HG03460 (cell line): ENCODE results near the gene RBCK1.

ENCODE experiments used
- ATAC-seq: cut with Tn5 transposase; IDR thresholded peaks from one replicate; pipeline ENCODE4 v1.9.1; 2021; ENCODE audit not compliant: unreplicated experiment

The RBCK1 gene

DNA sequence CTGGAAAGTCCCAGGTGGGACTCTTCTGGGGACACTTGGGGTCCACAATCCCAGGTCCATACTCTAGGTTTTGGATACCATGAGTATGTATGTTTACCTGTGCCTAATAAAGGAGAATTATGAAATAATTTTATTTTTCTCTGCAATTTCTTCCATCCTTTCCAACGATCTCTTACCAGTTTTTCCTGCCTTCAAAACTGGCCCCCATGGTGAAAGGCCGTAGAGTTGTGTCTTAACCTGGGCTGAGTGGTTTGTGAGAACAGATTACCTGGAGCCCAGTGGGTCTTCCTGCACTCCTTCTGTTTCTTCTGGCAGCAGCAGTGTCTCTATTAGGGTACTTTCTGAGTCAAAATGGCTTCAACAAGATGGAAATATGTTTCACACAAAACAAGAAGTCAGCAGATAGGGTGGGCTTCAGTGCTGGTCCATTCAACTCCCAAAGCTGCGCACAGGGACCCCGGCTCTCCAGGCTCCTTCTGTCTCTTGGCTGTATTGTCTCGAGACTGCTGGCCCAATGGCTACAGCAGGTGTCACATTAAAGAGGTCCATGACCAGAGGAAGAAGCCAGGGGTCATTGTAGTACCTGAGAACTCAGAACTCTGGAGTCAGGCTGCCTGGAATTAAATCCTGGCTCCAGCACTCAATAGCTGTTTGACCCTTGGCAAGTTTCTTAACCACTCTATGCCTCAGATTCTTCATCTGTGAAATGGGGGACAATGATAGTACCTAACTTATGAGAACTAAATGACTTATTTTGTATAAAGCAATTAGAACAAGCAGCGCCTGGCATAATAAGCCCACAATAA is 10.5 kb upstream of the RBCK1 start:
- no peak for ATAC-seq

- no peak for ATAC-seq
Observed at GRCh38 chr20:399182-399707, 8.9 kb upstream of the RBCK1 start.

GRCh38 chr20:400128-400453 is 8.0 kb upstream of the RBCK1 start:
- no peak for ATAC-seq

- no peak for ATAC-seq
Observed at GRCh38 chr20:400454-401275, 7.4 kb upstream of the RBCK1 start.

DNA sequence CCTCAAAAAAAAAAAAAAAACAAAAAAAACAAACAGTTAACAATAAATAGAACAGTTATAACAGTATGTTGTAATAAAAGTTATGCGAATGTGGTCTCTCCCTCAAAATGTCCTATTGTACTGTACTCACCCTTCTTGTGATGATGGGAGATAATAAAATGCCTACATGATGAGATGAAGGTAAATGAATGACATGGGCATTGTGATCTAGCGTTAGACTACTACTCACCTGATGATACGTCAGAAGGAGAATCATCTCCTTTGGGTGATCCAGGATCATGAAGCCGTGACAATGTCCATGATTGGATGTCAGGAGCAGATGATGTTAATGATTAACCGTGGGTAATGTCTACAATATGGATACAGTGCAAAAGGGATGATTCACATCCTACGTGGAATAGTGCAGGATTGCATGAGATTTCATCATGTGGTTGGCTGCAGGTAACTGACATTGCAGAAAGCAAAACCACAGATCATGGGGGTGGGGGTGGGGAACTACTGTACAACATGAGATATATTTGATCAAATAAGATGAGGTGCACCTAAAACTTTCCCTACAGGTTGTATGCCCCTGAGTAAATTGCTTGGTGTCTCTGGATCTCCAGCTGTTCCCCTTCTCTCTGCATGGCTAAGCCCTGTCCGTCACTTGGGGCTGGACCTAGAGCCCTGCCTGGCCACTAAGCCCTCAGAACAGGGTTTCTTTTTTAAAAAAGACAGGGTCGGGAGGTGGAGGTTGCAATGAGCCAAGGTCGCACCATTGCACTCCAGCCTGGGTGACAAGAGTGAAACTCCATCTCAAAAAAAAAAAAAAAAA is 6.2 kb upstream of the RBCK1 start:
- ATAC-seq = no peak

DNA sequence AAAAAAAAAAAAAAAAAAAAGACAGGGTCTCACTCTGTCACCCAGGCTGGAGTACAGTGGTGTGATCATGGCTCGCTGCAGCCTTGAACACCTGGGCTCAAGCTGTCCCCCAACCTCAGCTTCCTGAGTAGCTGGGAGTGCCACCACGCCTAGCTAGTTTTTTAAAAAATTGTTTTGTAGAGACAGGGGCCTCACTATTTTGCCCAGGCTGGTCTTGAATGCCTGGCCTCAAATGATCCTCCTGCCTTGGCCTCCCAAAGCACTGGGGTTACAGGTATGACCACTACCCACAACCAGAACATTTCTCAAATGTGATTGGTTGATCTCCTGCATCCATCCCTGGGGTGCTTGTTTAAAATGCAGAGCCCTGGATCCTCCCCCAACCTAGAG is 5.6 kb upstream of the RBCK1 start:
- no peak for ATAC-seq

- ATAC-seq = no peak
Observed at GRCh38 chr20:402898-403581, 5.1 kb upstream of the RBCK1 start.

- ATAC-seq = no peak
Observed at GRCh38 chr20:403582-403957, 4.5 kb upstream of the RBCK1 start.

- ATAC-seq = no peak
Observed at GRCh38 chr20:404088-404487, 4.0 kb upstream of the RBCK1 start.

DNA sequence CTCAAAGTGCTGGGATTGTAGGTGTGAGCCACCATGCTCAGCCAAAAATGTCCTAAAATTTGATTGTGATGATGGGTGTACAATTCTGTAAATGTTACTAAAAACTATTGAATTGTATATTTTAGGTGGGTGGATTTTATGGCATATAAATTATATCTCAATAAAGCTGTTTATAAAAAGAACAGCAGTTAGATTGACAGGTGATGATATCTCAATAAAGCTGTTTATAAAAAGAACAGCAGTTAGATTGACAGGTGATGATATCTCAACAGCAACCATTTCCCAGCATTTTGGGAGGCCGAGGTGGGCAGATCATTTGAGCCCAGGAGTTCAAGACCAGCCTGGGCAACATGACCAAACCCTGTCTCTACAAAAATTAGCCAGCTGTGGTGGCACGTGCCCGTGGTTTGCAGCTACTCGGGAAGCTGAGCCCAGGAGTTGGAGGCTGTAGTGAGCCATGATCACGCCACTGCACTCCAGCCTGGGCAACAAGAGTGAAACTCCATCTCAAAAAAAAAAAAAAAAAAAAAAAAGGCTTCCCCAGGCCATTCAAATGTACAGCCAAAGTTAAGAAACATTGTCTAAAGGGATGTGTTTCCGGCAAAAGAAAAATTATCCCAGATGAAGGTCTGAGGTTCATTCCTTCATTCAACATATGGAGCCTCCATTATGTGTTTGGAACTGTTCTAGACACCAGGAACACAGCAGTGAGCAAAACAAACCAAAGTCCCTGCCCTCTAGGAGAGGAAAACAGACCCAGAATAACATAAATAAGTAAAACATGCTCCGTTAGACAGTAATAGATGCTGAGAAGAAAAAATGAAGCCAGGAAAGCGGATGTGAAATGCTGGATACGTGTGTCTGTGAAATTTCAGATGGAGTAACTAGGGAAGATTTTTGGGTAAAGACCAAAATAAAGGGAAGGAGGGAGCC is 1.6 kb upstream of the RBCK1 start:
- ATAC-seq = no peak

GRCh38 chr20:407133-407952 is 756 bp upstream of the RBCK1 start:
- peak; percentile 53 for ATAC-seq

- peak; percentile 24 for ATAC-seq
Observed at GRCh38 chr20:408843-409696, 971 bp downstream of the RBCK1 start.

DNA sequence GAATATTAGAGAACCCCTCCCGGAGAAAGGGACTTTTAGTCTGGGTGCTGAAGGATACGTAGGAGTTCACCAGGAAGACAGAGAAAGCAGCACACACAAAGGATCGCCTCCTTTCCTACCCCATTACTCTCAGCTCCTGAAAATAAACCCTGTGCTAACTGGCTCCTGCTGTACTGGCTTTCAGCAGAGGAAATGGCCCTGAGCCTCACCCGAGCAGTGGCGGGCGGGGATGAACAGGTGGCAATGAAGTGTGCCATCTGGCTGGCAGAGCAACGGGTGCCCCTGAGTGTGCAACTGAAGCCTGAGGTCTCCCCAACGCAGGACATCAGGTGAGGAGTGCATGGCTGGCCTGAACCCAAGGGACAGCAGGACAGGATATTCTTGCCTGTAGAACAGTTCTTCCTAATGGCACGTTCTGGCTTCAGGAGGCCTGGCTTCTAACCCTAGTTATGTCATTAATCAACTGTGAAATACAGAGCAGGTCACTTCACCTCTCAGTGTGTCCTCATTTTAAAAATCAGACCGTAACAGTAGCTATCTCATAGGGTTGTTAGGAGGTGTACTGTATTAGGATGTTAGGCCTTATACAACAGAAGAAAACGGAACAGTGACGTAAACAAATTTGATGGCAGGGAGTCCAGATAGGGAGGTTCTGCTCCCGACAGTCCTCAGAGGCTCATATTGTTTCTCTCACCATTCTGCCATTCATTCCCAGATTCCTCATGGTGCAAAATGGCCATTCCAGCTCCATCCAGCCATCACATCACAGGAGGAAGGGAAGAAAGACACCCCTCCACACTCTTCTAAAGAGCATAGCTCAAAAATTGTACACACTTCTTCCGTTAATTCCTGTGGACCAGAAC is 1.8 kb downstream of the RBCK1 start:
- no peak for ATAC-seq

DNA sequence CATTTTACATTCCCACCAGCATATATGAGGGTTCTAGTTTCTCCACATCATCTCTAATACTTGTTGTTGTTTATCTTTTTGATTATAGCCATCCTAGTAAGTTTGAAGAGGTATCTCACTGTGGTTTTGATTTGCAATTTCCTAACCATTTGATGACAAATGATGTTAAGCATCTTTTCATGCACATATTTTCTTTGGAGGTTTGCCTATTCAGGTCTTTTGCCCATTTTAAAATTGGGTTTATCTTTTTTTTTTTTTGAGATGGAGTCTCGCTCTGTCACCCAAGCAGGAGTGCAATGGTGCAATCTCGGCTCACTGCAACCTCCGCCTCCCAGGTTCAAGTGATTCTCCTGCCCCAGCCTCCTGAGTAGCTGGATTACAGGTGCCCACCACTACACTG is 4.0 kb downstream of the RBCK1 start:
- ATAC-seq = no peak

- no peak for ATAC-seq
Observed at GRCh38 chr20:414161-414560, 6.1 kb downstream of the RBCK1 start.

GRCh38 chr20:415820-416322 is 7.8 kb downstream of the RBCK1 start:
- ATAC-seq = no peak
